HEK293 (cell line): ENCODE data around the gene AKR1C1.
"Not testable (repeated sequence)": the region's sequence is repeated elsewhere in the genome, so short reads cannot be mapped to it uniquely, and the experiment has no call there.

ENCODE experiments used
- CTCF ChIA-PET: fragments of 350-600 bp; formaldehyde crosslinking; extraction: SDS; loops from one replicate; lab custom pipeline; 2021; ENCODE audit warnings: antibody characterized with exemption; lab: Yijun Ruan, JAX
- POLR2A ChIA-PET: fragments of 300-600 bp; formaldehyde crosslinking; extraction: SDS; loops from one replicate; lab custom pipeline; 2020; ENCODE audit warnings: antibody characterized with exemption, inconsistent platforms; lab: Yijun Ruan, JAX
- H3K27ac ChIP-seq: fragments of 200-500 bp; sonication (Bioruptor generic); 2 replicates; pipeline ENCODE4 v1.5.1; 2014; ENCODE audit warnings: low read depth, low read length, control low read depth, inconsistent platforms; ENCODE audit errors: extremely low read depth
- H3K36me3 ChIP-seq, 2 experiments: fragments of 200-500 bp in 1 of 2; sonication (Bioruptor generic) in 1 of 2; 1 replicate in 1 of 2; 2 replicates in 1 of 2; pipeline ENCODE4 v1.5.1; 2014 to 2017; ENCODE audit warnings: inconsistent platforms in 2 of 2, low read length in 2 of 2; ENCODE audit not compliant: control insufficient read depth in 2 of 2, insufficient read depth in 1 of 2
- H3K4me1 ChIP-seq: fragments of 200-500 bp; sonication (Bioruptor generic); 2 replicates; pipeline ENCODE4 v1.5.1; 2014; ENCODE audit warnings: mild to moderate bottlenecking, low read length, inconsistent platforms; ENCODE audit not compliant: control insufficient read depth, insufficient read depth
- H3K4me3 ChIP-seq: 2 replicates; pipeline ENCODE4 v1.5.1; 2011; ENCODE audit warnings: low read depth, mild to moderate bottlenecking, control low read depth, low read length, moderate library complexity
- H3K9me3 ChIP-seq: fragments of 200-500 bp; sonication (Bioruptor generic); 2 replicates; pipeline ENCODE4 v1.5.1; 2014; ENCODE audit warnings: low read depth, low read length, inconsistent platforms; ENCODE audit not compliant: control insufficient read depth, insufficient read depth
- HOXA7 ChIP-seq: sonication (generic); formaldehyde crosslinking; IDR thresholded peaks from 2 replicates; pipeline ENCODE4 v1.8.1; 2022; ENCODE audit warnings: missing genetic modification reagents, borderline replicate concordance
- KLF1 ChIP-seq: fragments of 450-650 bp; formaldehyde crosslinking; IDR thresholded peaks from 2 replicates; pipeline ENCODE4 v1.5.1; 2016; ENCODE audit warnings: missing biosample characterization, missing genetic modification characterization
- MYNN ChIP-seq: fragments of 450-650 bp; formaldehyde crosslinking; IDR thresholded peaks from 2 replicates; pipeline ENCODE4 v1.5.1; 2016; ENCODE audit warnings: missing biosample characterization, missing genetic modification characterization, borderline replicate concordance
- SP3 ChIP-seq: fragments of 450-650 bp; formaldehyde crosslinking; IDR thresholded peaks from 2 replicates; pipeline ENCODE4 v1.5.1; 2016; ENCODE audit warnings: missing biosample characterization, missing genetic modification characterization
- ZBTB1 ChIP-seq: fragments of 450-650 bp; formaldehyde crosslinking; IDR thresholded peaks from 2 replicates; pipeline ENCODE4 v1.5.1; 2016; ENCODE audit warnings: missing biosample characterization, missing genetic modification characterization
- ZBTB20 ChIP-seq: fragments of 450-650 bp; formaldehyde crosslinking; IDR thresholded peaks from 2 replicates; pipeline ENCODE4 v1.5.1; 2016; ENCODE audit warnings: missing biosample characterization, missing genetic modification characterization
- ZBTB21 ChIP-seq: fragments of 450-650 bp; formaldehyde crosslinking; IDR thresholded peaks from 2 replicates; pipeline ENCODE4 v1.5.1; 2017; ENCODE audit warnings: missing biosample characterization, missing genetic modification characterization
- ZNF10 ChIP-seq: fragments of 450-650 bp; formaldehyde crosslinking; IDR thresholded peaks from 2 replicates; pipeline ENCODE4 v1.5.1; 2017; ENCODE audit warnings: missing biosample characterization, missing genetic modification characterization
- ZNF121 ChIP-seq: fragments of 450-650 bp; formaldehyde crosslinking; IDR thresholded peaks from 2 replicates; pipeline ENCODE4 v1.5.1; 2016; ENCODE audit warnings: missing biosample characterization, missing genetic modification characterization
- ZNF175 ChIP-seq: fragments of 450-650 bp; formaldehyde crosslinking; IDR thresholded peaks from 2 replicates; pipeline ENCODE4 v1.5.1; 2016; ENCODE audit warnings: missing biosample characterization, missing genetic modification characterization
- ZNF202 ChIP-seq: fragments of 450-650 bp; formaldehyde crosslinking; IDR thresholded peaks from 2 replicates; pipeline ENCODE4 v1.5.1; 2016; ENCODE audit warnings: missing biosample characterization, missing genetic modification characterization, borderline replicate concordance
- ZNF473 ChIP-seq: fragments of 450-650 bp; formaldehyde crosslinking; IDR thresholded peaks from 2 replicates; pipeline ENCODE4 v1.5.1; 2017; ENCODE audit warnings: missing biosample characterization, missing genetic modification characterization
- ZNF529 ChIP-seq: fragments of 450-650 bp; formaldehyde crosslinking; IDR thresholded peaks from 2 replicates; pipeline ENCODE4 v1.5.1; 2017; ENCODE audit warnings: missing genetic modification characterization, missing biosample characterization; ENCODE audit not compliant: insufficient replicate concordance
- ZNF549 ChIP-seq: fragments of 450-650 bp; IDR thresholded peaks from 2 replicates; pipeline ENCODE4 v1.5.1; 2018; ENCODE audit warnings: missing biosample characterization, missing genetic modification characterization, mild to moderate bottlenecking, inconsistent platforms, moderate library complexity
- ZNF585B ChIP-seq: fragments of 450-650 bp; formaldehyde crosslinking; IDR thresholded peaks from 2 replicates; pipeline ENCODE4 v1.5.1; 2016; ENCODE audit warnings: missing biosample characterization, missing genetic modification characterization
- ZNF707 ChIP-seq: fragments of 450-650 bp; formaldehyde crosslinking; IDR thresholded peaks from 2 replicates; pipeline ENCODE4 v1.5.1; 2016; ENCODE audit warnings: missing biosample characterization, missing genetic modification characterization
- ZNF792 ChIP-seq: fragments of 450-650 bp; formaldehyde crosslinking; IDR thresholded peaks from 2 replicates; pipeline ENCODE4 v1.5.1; 2016; ENCODE audit warnings: missing biosample characterization, missing genetic modification characterization
- ZSCAN16 ChIP-seq: fragments of 450-650 bp; formaldehyde crosslinking; IDR thresholded peaks from 2 replicates; pipeline ENCODE4 v1.5.1; 2016; ENCODE audit warnings: missing biosample characterization, missing genetic modification characterization
- TF ChIP-seq, protein P1 (sequence below): fragments of 450-650 bp; formaldehyde crosslinking; optimal IDR thresholded peaks from 2 replicates; pipeline ENCODE3; 2016; ENCODE audit warnings: missing biosample characterization, mild to moderate bottlenecking, missing genetic modification characterization
- TF ChIP-seq, protein P2 (sequence below): fragments of 450-650 bp; formaldehyde crosslinking; IDR thresholded peaks from 2 replicates; pipeline ENCODE4 v1.5.1; 2017; ENCODE audit warnings: missing biosample characterization, missing genetic modification characterization
- TF ChIP-seq, protein P3 (sequence below): fragments of 450-650 bp; formaldehyde crosslinking; IDR thresholded peaks from 2 replicates; pipeline ENCODE4 v1.5.1; 2016; ENCODE audit warnings: missing biosample characterization, missing genetic modification characterization
- TF ChIP-seq, protein P4 (sequence below): fragments of 450-650 bp; formaldehyde crosslinking; IDR thresholded peaks from 2 replicates; pipeline ENCODE4 v1.5.1; 2016; ENCODE audit warnings: missing biosample characterization, missing genetic modification characterization
- TF ChIP-seq, protein P5 (sequence below): fragments of 450-650 bp; formaldehyde crosslinking; IDR thresholded peaks from 2 replicates; pipeline ENCODE4 v1.5.1; 2016; ENCODE audit warnings: missing biosample characterization, missing genetic modification characterization

Gene AKR1C1

DNA sequence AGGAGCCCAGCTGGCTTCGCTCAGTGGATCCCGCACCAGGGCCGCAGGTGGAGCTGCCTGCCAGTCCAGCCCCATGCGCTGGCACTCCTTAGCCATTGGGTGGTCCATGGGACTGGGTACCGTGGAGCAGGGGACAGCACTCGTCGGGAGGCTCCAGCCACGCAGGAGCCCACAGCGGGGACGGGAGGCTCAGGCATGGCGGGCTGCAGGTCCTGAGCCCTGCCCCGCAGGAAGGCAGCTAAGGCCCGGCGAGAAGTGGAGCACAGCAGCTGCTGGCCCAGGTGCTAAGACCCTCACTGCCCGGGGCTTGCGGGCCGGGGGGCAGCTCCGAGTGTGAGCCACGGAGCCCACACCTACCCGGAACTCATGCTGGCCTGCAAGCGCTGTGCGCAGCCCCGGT, 25.9 kb upstream of the AKR1C1 start:
- TF ChIP-seq ZNF473 (tag by site-specific recombination): no peak
- no peak for TF ChIP-seq ZNF529 (tag by site-specific recombination)
- no peak for TF ChIP-seq ZNF175 (tag by site-specific recombination)
- TF ChIP-seq, protein P1, sequence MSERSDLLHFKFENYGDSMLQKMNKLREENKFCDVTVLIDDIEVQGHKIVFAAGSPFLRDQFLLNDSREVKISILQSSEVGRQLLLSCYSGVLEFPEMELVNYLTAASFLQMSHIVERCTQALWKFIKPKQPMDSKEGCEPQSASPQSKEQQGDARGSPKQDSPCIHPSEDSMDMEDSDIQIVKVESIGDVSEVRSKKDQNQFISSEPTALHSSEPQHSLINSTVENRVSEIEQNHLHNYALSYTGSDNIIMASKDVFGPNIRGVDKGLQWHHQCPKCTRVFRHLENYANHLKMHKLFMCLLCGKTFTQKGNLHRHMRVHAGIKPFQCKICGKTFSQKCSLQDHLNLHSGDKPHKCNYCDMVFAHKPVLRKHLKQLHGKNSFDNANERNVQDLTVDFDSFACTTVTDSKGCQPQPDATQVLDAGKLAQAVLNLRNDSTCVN (tag by site-specific recombination): no peak
- TF ChIP-seq ZNF121 (tag by site-specific recombination): no peak
- Histone ChIP-seq H3K4me1 (no peaks in the 10 kb centered on the region), H3K4me3 (no peak overlapping the region), H3K27ac (no peak overlapping the region), H3K9me3 (no peaks in the 10 kb centered on the region), H3K36me3 (no peaks in the 10 kb centered on the region)
- CTCF ChIA-PET: no interaction called here
- POLR2A ChIA-PET: no interaction called here

DNA sequence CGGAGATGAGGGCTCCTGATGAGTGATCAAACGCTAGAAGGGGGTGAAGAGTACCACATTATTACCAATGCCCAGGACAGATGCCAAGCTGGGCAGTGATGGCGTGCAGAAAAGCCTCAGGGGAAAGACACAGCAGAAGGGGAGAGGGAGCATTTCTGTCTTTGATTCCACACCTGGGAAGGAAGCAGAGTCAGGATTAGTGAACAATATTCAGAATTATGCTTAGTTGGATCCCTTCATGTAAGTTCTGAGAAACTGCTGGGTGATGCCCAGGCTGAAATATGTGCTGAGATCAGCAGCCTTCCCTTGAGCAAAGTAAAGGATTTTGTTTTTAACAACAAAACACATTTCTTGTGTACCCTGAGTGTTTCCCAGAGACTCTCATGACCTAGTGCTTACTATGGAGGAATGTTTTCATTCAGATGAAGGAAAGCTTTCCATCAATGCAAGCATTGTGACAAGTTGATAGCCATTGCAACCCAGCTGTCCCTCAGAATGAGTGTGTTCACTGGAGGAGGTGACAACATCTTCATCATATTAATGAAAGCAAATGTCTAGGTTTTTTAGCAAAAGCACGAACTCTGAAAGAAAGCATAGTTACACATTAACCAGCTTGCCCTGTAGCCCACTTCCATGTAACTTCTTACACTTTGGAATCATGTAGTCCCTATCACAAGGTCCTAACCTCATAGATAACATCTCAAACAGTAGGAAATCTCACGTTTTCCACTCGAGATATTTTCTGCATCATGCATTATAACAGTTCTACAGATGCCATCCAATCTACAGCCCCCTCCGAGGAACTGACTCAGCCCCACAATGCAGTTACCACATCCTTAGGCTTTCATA, 23.8 kb upstream of the AKR1C1 start:
- Histone ChIP-seq H3K27ac (no peak overlapping the region), H3K36me3 (no peaks in the 10 kb centered on the region), H3K4me1 (no peaks in the 10 kb centered on the region), H3K4me3 (no peak overlapping the region), H3K9me3 (no peaks in the 10 kb centered on the region)
- CTCF ChIA-PET: interaction anchor here (0.6 kb wide), 1 partner anchor 112 kb away, joined by 4 read pairs; no protein-coding TSS in a partner anchor
- POLR2A ChIA-PET: no interaction called here
- TF ChIP-seq ZNF10 (tag by site-specific recombination): no peak
- no peak for TF ChIP-seq ZBTB21 (tag by site-specific recombination)
- TF ChIP-seq, protein P2, sequence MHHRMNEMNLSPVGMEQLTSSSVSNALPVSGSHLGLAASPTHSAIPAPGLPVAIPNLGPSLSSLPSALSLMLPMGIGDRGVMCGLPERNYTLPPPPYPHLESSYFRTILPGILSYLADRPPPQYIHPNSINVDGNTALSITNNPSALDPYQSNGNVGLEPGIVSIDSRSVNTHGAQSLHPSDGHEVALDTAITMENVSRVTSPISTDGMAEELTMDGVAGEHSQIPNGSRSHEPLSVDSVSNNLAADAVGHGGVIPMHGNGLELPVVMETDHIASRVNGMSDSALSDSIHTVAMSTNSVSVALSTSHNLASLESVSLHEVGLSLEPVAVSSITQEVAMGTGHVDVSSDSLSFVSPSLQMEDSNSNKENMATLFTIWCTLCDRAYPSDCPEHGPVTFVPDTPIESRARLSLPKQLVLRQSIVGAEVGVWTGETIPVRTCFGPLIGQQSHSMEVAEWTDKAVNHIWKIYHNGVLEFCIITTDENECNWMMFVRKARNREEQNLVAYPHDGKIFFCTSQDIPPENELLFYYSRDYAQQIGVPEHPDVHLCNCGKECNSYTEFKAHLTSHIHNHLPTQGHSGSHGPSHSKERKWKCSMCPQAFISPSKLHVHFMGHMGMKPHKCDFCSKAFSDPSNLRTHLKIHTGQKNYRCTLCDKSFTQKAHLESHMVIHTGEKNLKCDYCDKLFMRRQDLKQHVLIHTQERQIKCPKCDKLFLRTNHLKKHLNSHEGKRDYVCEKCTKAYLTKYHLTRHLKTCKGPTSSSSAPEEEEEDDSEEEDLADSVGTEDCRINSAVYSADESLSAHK: no peak
- no peak for TF ChIP-seq ZNF202 (tag by site-specific recombination)
- TF ChIP-seq ZNF707 (tag by site-specific recombination): no peak
- TF ChIP-seq ZSCAN16 (tag by site-specific recombination): no peak
- TF ChIP-seq ZBTB1 (tag by site-specific recombination): no peak
- TF ChIP-seq, protein P3, sequence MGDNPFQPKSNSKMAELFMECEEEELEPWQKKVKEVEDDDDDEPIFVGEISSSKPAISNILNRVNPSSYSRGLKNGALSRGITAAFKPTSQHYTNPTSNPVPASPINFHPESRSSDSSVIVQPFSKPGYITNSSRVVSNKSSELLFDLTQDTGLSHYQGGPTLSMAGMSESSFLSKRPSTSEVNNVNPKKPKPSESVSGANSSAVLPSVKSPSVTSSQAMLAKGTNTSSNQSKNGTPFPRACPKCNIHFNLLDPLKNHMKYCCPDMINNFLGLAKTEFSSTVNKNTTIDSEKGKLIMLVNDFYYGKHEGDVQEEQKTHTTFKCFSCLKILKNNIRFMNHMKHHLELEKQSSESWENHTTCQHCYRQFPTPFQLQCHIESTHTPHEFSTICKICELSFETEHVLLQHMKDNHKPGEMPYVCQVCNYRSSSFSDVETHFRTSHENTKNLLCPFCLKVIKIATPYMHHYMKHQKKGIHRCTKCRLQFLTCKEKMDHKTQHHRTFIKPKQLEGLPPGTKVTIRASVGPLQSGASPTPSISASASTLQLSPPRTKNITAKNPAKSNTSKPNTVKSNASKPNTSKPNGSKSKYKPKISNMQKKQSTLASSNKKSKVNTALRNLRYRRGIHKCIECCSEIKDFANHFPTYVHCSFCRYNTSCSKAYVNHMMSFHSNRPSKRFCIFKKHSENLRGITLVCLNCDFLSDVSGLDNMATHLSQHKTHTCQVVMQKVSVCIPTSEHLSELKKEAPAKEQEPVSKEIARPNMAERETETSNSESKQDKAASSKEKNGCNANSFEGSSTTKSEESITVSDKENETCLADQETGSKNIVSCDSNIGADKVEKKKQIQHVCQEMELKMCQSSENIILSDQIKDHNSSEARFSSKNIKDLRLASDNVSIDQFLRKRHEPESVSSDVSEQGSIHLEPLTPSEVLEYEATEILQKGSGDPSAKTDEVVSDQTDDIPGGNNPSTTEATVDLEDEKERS (tag by site-specific recombination): no peak
- TF ChIP-seq HOXA7: no peak
- no peak for TF ChIP-seq ZBTB20 (tag by site-specific recombination)
- no peak for TF ChIP-seq SP3
- no peak for TF ChIP-seq ZNF585B (tag by site-specific recombination)
- TF ChIP-seq KLF1 (tag by site-specific recombination): no peak
- TF ChIP-seq, protein P4, sequence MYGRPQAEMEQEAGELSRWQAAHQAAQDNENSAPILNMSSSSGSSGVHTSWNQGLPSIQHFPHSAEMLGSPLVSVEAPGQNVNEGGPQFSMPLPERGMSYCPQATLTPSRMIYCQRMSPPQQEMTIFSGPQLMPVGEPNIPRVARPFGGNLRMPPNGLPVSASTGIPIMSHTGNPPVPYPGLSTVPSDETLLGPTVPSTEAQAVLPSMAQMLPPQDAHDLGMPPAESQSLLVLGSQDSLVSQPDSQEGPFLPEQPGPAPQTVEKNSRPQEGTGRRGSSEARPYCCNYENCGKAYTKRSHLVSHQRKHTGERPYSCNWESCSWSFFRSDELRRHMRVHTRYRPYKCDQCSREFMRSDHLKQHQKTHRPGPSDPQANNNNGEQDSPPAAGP (tag by site-specific recombination): no peak
- TF ChIP-seq ZNF549: no peak
- TF ChIP-seq, protein P5, sequence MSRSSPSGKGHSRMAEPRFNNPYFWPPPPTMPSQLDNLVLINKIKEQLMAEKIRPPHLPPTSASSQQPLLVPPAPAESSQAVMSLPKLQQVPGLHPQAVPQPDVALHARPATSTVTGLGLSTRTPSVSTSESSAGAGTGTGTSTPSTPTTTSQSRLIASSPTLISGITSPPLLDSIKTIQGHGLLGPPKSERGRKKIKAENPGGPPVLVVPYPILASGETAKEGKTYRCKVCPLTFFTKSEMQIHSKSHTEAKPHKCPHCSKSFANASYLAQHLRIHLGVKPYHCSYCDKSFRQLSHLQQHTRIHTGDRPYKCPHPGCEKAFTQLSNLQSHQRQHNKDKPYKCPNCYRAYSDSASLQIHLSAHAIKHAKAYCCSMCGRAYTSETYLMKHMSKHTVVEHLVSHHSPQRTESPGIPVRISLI (tag by site-specific recombination): no peak
- TF ChIP-seq ZNF529 (tag by site-specific recombination): no peak
- TF ChIP-seq MYNN (tag by site-specific recombination): no peak
- TF ChIP-seq ZNF792 (tag by site-specific recombination): no peak

DNA sequence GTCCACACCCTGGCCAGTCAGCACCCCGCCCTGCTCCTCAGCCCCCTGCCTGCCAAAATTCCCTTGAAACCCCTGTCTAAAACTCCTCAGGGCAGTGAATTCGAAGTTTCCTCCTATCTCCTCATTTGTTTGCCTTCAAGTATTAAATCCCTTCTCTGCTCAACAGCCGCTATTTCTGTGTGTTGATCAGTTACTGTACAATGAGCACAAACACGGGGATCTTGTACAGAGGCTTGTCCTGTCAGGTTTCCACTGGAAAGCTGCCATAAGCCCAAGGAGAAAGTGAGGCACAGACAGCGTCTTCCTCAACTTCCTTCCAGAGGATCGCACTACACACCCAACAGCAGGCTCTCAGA, 23.2 kb upstream of the AKR1C1 start:
- CTCF ChIA-PET, H3K9me3 ChIP-seq, H3K4me1 ChIP-seq, H3K27ac ChIP-seq, H3K4me3 ChIP-seq, POLR2A ChIA-PET, H3K36me3 ChIP-seq: not testable (repeated sequence)
